ENCODE measurements around the gene UGT3A1.

UGT3A1 gene

DNA sequence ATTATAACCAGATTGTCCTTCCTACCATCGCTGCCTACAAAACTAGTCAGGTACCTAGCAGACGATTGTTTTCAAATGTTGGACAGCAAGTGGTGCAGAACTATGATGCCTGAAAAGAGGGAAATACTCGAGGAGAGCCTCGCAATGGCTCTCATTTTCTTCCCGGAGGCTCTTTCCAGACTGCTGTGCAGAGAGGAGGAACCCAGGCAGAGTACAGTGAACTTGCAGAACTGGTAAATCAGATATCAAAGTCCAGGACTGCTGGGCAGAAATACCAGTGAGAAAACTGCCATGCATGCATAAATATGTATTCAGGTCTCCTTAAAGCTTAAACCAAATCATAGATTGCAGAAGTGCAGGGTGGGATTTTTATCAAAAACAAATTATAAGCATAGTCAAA, 26.4 kb upstream of the UGT3A1 start:
- Histone ChIP-seq H2AFZ (ENCODE audit: low read length) (no peak overlapping the region), H3K9me2 (ENCODE audit: low read depth, low read length) (no peaks in the 10 kb centered on the region), H3K36me3 (ENCODE audit: insufficient read depth, low read length) (no peaks in the 10 kb centered on the region), H3K27ac (ENCODE audit: low read depth, low read length, poor library complexity, severe bottlenecking) (no peak overlapping the region), H3K9ac (ENCODE audit: low read length) (no peak overlapping the region), H3F3A (ENCODE audit: insufficient read depth, low read length) (no peaks in the 10 kb centered on the region), H3K4me2 (ENCODE audit: low read length) (no peak overlapping the region), H4K20me1 (ENCODE audit: insufficient read depth, low read length) (no peaks in the 10 kb centered on the region), H3K27me3 (ENCODE audit: insufficient read depth, low read length) (no peaks in the 10 kb centered on the region), H3K4me3 (ENCODE audit: low read depth, low read length, poor library complexity, severe bottlenecking) (no peak overlapping the region), H3K79me2 (ENCODE audit: insufficient read depth, low read length) (no peaks in the 10 kb centered on the region), H3K4me1 (ENCODE audit: insufficient read depth, low read length, severe bottlenecking) (no peaks in the 10 kb centered on the region), H3K9me3 (ENCODE audit: low read length) (0 out of 2 replicates have a peak, but pooled peaks cover 9% of the 10 kb centered on the region)
- no peak for TF ChIP-seq EZH2 (IDR thresholded peaks at IDR 0.05; ENCODE audit: borderline replicate concordance, low read length)
- TF ChIP-seq, protein P1, sequence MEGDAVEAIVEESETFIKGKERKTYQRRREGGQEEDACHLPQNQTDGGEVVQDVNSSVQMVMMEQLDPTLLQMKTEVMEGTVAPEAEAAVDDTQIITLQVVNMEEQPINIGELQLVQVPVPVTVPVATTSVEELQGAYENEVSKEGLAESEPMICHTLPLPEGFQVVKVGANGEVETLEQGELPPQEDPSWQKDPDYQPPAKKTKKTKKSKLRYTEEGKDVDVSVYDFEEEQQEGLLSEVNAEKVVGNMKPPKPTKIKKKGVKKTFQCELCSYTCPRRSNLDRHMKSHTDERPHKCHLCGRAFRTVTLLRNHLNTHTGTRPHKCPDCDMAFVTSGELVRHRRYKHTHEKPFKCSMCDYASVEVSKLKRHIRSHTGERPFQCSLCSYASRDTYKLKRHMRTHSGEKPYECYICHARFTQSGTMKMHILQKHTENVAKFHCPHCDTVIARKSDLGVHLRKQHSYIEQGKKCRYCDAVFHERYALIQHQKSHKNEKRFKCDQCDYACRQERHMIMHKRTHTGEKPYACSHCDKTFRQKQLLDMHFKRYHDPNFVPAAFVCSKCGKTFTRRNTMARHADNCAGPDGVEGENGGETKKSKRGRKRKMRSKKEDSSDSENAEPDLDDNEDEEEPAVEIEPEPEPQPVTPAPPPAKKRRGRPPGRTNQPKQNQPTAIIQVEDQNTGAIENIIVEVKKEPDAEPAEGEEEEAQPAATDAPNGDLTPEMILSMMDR (IDR thresholded peaks at IDR 0.05; ENCODE audit: low read length), result no peak

DNA sequence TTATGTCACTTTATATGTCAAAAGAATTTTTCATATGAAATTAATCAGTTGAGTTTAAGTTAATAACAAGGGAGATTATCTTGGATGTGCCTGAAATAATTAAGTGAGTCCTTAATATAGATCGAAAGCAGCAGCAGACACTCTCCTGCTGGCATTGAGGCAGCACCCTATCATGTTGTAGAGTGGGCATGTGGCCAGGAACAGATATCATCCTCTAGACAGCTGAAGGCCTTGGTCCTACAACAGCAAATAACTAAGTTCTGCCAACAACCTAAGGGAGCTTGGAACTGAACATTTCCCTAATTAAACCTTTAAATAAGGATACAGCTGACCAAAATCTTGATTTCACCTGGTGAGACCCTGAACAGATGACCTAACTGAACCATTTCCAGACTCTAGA, 25.8 kb upstream of the UGT3A1 start:
- TF ChIP-seq, protein P1 (IDR thresholded peaks at IDR 0.05; ENCODE audit: low read length), result no peak
- TF ChIP-seq EZH2 (IDR thresholded peaks at IDR 0.05; ENCODE audit: borderline replicate concordance, low read length), result no peak
- 0 out of 2 replicates have a peak, but pooled peaks cover 9% of the 10 kb centered on the region for H3K9me3 ChIP-seq (ENCODE audit: low read length)
- no peak overlapping the region for H3K27ac ChIP-seq (ENCODE audit: low read depth, low read length, poor library complexity, severe bottlenecking)
- no peak overlapping the region for H3K4me3 ChIP-seq (ENCODE audit: low read depth, low read length, poor library complexity, severe bottlenecking)
- no peaks in the 10 kb centered on the region for H3K27me3 ChIP-seq (ENCODE audit: insufficient read depth, low read length)
- no peaks in the 10 kb centered on the region for H4K20me1 ChIP-seq (ENCODE audit: insufficient read depth, low read length)
- no peak overlapping the region for H3K4me2 ChIP-seq (ENCODE audit: low read length)
- no peaks in the 10 kb centered on the region for H3F3A ChIP-seq (ENCODE audit: insufficient read depth, low read length)
- no peaks in the 10 kb centered on the region for H3K4me1 ChIP-seq (ENCODE audit: insufficient read depth, low read length, severe bottlenecking)
- no peaks in the 10 kb centered on the region for H3K9me2 ChIP-seq (ENCODE audit: low read depth, low read length)
- no peaks in the 10 kb centered on the region for H3K79me2 ChIP-seq (ENCODE audit: insufficient read depth, low read length)
- H3K36me3 ChIP-seq (ENCODE audit: insufficient read depth, low read length), result no peaks in the 10 kb centered on the region
- no peak overlapping the region for H2AFZ ChIP-seq (ENCODE audit: low read length)
- no peak overlapping the region for H3K9ac ChIP-seq (ENCODE audit: low read length)

- H2AFZ ChIP-seq (ENCODE audit: low read length), result no peak overlapping the region
- H4K20me1 ChIP-seq (ENCODE audit: insufficient read depth, low read length), result no peaks in the 10 kb centered on the region
- no peaks in the 10 kb centered on the region for H3K4me1 ChIP-seq (ENCODE audit: insufficient read depth, low read length, severe bottlenecking)
- H3K9me3 ChIP-seq (ENCODE audit: low read length), result 0 out of 2 replicates have a peak, but pooled peaks cover 9% of the 10 kb centered on the region
- no peak overlapping the region for H3K9ac ChIP-seq (ENCODE audit: low read length)
- no peak overlapping the region for H3K4me3 ChIP-seq (ENCODE audit: low read depth, low read length, poor library complexity, severe bottlenecking)
- H3K27ac ChIP-seq (ENCODE audit: low read depth, low read length, poor library complexity, severe bottlenecking), result no peak overlapping the region
- no peaks in the 10 kb centered on the region for H3K27me3 ChIP-seq (ENCODE audit: insufficient read depth, low read length)
- TF ChIP-seq EZH2 (IDR thresholded peaks at IDR 0.05; ENCODE audit: borderline replicate concordance, low read length), result no peak
- TF ChIP-seq, protein P1 (IDR thresholded peaks at IDR 0.05; ENCODE audit: low read length), result no peak
- no peaks in the 10 kb centered on the region for H3K79me2 ChIP-seq (ENCODE audit: insufficient read depth, low read length)
- no peaks in the 10 kb centered on the region for H3K36me3 ChIP-seq (ENCODE audit: insufficient read depth, low read length)
- no peaks in the 10 kb centered on the region for H3K9me2 ChIP-seq (ENCODE audit: low read depth, low read length)
- no peak overlapping the region for H3K4me2 ChIP-seq (ENCODE audit: low read length)
- no peaks in the 10 kb centered on the region for H3F3A ChIP-seq (ENCODE audit: insufficient read depth, low read length)
Observed at GRCh38 chr5:36013182-36013581, 22.0 kb upstream of the UGT3A1 start.
